ENCODE measurements around the gene LCTL. TPM values are rescaled to one million over a fixed set of nuclear protein-coding genes. Genes with fewer than 3 reads are reported as not detected.

LCTL gene
- total RNA-seq, 1 experiment from 2014 or later = not detected

- Histone ChIP-seq H3K4me3 (ENCODE audit: low read depth in 2 of 2, low read length in 2 of 2) (no peak overlapping the region), H3K9me3 (ENCODE audit: control insufficient read depth, insufficient read depth, low read depth, low read length) (no peaks in the 10 kb centered on the region), H3K27me3 (ENCODE audit: control insufficient read depth, insufficient read depth, low read length) (no peaks in the 10 kb centered on the region), H3K36me3 (ENCODE audit: control insufficient read depth, insufficient read depth, low read length) (no peaks in the 10 kb centered on the region), H3K4me1 (ENCODE audit: control insufficient read depth, insufficient read depth, low read length) (peaks cover 13% of the 10 kb centered on the region), H3K27ac (ENCODE audit: low read length) (no peak overlapping the region)
- ATAC-seq (no peak), DNase-seq (ENCODE audit: low read depth, low spot score) (no peak)
- intact Hi-C loops (cut with micrococcal nuclease; ENCODE audit: unreplicated experiment) (loop anchor here (5.0 kb wide), 1 partner anchor 97 kb away; no protein-coding TSS in a partner anchor), in situ Hi-C loops (cut with HindIII; ENCODE audit: low pct_unique_long_range_greater_than_20kb, low sequenced_read_pairs) (no loop called here)
- TF ChIP-seq POLR2AphosphoS5 (IDR thresholded peaks at IDR 0.05; ENCODE audit: low read depth, low read length) (no peak), TCF7L2 (IDR thresholded peaks at IDR 0.05; ENCODE audit: low read depth, low read length) (no peak), SIN3A (IDR thresholded peaks at IDR 0.05; ENCODE audit: borderline replicate concordance, insufficient read depth, low read depth, low read length) (no peak)
- ChIA-PET POLR2A (no interaction called here), CTCF (no interaction called here)
- BruUV-seq (replicated peaks) = no TSS peak
Observed at GRCh38 chr15:66600240-66600627, 34.4 kb upstream of the LCTL start.

GRCh38 chr15:66599536-66600239 lies 33.9 kb upstream of the LCTL start:
- ATAC-seq (no peak), DNase-seq (ENCODE audit: low read depth, low spot score) (no peak)
- in situ Hi-C loops (cut with HindIII; ENCODE audit: low pct_unique_long_range_greater_than_20kb, low sequenced_read_pairs) (no loop called here), intact Hi-C loops (cut with micrococcal nuclease; ENCODE audit: unreplicated experiment) (loop anchor here (5.0 kb wide), 1 partner anchor 98 kb away; no protein-coding TSS in a partner anchor)
- ChIA-PET POLR2A (interaction anchor here (0.7 kb wide), 2 partner anchors 17 to 31 kb away, joined by 3 to 4 read pairs; no protein-coding TSS in a partner anchor), CTCF (no interaction called here)
- BruUV-seq (replicated peaks) = no TSS peak
- Histone ChIP-seq H3K36me3 (ENCODE audit: control insufficient read depth, insufficient read depth, low read length) (no peaks in the 10 kb centered on the region), H3K9me3 (ENCODE audit: control insufficient read depth, insufficient read depth, low read depth, low read length) (no peaks in the 10 kb centered on the region), H3K4me1 (ENCODE audit: control insufficient read depth, insufficient read depth, low read length) (peaks cover 15% of the 10 kb centered on the region), H3K27me3 (ENCODE audit: control insufficient read depth, insufficient read depth, low read length) (no peaks in the 10 kb centered on the region), H3K27ac (ENCODE audit: low read length) (no peak overlapping the region), H3K4me3 (ENCODE audit: low read depth in 2 of 2, low read length in 2 of 2) (no peak overlapping the region)
- TF ChIP-seq, protein P1, sequence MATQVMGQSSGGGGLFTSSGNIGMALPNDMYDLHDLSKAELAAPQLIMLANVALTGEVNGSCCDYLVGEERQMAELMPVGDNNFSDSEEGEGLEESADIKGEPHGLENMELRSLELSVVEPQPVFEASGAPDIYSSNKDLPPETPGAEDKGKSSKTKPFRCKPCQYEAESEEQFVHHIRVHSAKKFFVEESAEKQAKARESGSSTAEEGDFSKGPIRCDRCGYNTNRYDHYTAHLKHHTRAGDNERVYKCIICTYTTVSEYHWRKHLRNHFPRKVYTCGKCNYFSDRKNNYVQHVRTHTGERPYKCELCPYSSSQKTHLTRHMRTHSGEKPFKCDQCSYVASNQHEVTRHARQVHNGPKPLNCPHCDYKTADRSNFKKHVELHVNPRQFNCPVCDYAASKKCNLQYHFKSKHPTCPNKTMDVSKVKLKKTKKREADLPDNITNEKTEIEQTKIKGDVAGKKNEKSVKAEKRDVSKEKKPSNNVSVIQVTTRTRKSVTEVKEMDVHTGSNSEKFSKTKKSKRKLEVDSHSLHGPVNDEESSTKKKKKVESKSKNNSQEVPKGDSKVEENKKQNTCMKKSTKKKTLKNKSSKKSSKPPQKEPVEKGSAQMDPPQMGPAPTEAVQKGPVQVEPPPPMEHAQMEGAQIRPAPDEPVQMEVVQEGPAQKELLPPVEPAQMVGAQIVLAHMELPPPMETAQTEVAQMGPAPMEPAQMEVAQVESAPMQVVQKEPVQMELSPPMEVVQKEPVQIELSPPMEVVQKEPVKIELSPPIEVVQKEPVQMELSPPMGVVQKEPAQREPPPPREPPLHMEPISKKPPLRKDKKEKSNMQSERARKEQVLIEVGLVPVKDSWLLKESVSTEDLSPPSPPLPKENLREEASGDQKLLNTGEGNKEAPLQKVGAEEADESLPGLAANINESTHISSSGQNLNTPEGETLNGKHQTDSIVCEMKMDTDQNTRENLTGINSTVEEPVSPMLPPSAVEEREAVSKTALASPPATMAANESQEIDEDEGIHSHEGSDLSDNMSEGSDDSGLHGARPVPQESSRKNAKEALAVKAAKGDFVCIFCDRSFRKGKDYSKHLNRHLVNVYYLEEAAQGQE (IDR thresholded peaks at IDR 0.05; ENCODE audit: insufficient read depth in 1 of 2, low read depth in 2 of 2, low read length in 1 of 2) = no peak
- TF ChIP-seq POLR2AphosphoS5 (IDR thresholded peaks at IDR 0.05; ENCODE audit: low read depth, low read length) (no peak), CTCF (IDR thresholded peaks at IDR 0.05) (no peak), TCF7L2 (IDR thresholded peaks at IDR 0.05; ENCODE audit: low read depth, low read length) (no peak), SIN3A (IDR thresholded peaks at IDR 0.05; ENCODE audit: borderline replicate concordance, insufficient read depth, low read depth, low read length) (no peak)
